NCI-H2171 treated with DMSO at 0.1 percent for 48 hours (cell line): ENCODE data around the gene SSH3.
A peak's percentile ranks its signal among the peaks of the same experiment; 100 is the strongest.

Experiments
- DNase-seq: peaks from one replicate; lab custom pipeline; 2025; lab: John Stamatoyannopoulos, UW

SSH3 gene

DNA sequence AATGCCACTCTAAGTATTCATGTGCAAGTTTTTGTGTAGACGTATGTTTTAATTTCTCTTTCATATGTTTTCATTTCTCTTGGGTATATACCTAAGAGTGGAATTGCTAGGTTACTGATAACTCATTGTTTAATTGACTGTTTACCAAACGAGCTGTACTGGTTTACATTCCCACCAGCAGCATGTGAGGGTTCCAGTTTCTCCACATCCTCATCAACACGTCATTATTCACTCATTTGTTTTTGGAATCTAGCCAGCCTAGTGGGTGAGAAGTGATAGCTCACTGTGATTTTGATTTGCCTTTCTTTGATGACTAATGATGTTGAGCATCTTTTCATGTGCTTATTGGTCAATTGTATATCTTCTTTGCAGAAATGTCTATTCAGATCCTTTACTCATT, 10.2 kb upstream of the SSH3 start:
- DNase-seq: peak; percentile 17

DNA sequence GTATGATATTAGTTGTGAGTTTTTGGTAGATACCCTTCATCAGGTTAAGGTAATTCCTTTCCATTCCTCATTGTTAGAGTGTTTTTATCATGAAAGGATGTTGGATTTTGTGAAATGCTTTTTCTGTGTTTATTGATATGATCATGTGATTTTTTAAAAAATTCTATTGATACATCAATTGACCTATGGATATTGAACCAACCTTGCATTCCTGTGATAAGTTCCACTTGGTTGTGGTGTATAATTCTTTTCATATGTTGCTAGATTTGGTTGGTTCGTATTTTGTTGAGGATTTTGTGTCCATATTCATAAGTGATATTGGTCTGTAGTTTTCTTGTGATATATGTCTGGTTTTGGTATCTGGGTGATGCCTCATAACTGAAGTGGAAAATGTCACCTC, 7.5 kb upstream of the SSH3 start:
- DNase-seq: no peak

DNA sequence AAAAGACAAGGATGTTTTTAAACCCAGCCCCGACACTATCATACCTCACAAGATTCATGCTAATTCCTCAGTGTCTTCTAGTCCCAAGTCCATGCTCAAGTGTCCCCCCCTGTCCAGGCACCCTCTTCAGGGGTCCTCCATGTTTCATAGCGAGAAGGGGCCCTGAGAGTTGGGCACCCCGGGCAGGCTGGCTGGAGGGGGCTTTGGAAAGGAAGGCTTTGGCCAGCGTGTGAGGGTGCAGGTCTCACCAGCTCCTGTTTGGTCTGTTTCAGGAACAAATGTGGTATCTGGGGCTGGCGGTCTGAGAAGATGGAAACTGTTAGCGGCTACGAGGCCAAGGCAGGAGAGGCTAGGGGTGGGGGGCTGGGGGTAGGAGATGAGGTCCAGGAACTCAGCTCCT, 4.5 kb upstream of the SSH3 start:
- DNase-seq: no peak

DNA sequence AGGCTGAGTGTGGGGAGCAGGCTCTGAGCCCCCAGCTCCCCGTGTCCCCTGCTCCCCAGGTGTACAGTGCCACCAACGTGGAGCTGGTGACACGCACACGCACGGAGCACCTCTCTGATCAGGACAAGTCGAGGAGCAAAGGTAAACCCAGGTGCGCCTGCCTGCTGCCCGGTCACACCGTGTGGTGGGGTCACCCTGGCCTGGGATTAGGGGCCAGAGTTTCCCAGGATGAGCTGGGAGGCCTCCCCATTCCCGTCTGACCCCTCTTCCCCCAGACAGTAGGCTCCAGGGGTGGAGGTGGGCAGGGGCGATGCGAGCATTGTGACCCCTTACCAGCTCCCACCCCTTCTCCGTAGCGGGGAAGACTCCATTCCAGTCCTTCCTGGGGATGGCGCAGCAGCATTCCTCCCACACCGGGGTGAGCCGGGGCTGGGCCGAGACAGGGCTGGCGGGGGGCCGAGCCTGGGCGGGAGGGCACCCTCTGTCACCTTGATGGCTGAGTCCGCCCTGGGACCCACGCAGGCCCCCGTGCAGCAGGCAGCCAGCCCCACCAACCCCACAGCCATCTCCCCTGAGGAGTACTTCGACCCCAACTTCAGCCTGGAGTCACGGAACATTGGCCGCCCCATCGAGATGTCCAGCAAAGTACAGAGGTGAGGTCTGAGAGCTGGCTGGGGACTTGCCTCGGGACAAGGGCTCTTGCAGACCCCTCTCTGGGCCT, 3.7 kb upstream of the SSH3 start:
- no peak for DNase-seq

DNA sequence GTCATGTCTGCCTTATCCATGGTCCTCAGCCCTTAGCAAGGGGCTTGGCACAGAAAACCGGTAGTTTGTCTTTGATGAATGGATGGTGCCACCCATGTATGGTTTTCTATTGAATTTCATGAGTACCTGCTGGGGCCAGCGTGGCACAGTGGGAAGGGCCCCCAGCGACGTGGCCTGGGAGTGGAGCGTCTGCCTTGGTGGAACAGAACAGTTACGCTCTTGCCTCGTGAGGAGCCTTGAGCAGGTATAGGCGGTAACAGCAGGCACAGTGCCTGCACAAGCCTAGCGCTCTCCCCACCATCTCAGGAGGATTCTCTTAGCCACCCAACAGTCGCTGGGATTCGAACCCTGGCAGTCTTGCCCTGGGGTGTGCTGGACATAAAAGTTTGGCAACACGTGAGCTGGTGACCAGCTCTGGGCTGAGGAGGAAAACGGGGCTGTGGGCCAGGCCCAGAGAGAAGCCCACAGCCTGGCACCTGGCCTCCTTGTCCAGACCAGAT, 3.0 kb upstream of the SSH3 start:
- DNase-seq: no peak

DNA sequence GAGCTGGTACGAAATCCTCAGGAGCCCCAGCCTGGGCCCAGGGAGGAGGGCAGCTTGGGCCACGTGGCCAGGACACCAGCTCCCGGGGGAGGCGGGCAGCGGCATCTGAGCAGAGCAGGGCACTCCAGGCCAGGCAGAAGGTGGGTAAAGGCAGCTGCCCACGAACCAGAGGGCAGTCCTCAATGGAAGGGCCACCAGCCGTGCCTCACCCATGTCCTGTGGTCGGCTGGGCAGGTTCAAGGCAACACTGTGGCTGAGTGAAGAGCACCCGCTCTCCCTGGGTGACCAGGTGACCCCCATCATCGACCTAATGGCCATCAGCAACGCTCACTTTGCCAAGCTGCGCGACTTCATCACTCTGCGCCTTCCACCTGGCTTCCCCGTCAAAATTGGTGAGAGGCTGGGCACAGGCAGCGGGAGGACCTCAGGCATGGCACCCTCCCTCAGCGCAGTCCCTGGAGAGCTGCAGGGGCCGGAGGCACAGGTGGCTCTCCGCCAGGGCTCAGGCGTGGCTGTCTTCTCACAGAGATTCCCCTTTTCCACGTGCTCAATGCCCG, 2.5 kb upstream of the SSH3 start:
- DNase-seq: no peak

DNA sequence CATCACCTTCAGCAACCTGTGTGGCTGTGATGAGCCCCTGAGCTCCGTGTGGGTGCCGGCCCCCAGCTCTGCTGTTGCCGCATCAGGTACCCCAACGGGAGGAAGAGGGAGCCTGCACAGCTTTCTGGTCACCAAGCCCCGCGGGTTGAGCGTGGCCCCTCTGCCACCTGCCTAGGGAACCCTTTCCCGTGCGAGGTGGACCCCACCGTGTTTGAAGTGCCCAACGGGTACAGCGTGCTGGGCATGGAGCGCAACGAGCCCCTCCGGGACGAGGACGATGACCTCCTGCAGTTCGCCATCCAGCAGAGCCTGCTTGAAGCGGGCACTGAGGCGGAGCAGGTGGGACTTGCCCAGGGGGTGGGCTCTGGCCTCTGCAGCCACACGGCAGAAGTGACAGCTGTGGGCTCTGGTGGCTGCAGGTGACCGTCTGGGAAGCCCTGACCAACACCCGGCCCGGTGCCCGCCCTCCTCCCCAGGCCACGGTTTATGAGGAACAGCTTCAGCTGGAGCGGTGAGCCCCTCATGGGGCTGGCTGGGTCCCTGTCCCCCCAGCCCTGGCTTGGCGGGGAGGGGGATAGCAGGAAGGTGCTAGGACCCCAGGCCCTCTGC, 1.9 kb upstream of the SSH3 start:
- no peak for DNase-seq

DNA sequence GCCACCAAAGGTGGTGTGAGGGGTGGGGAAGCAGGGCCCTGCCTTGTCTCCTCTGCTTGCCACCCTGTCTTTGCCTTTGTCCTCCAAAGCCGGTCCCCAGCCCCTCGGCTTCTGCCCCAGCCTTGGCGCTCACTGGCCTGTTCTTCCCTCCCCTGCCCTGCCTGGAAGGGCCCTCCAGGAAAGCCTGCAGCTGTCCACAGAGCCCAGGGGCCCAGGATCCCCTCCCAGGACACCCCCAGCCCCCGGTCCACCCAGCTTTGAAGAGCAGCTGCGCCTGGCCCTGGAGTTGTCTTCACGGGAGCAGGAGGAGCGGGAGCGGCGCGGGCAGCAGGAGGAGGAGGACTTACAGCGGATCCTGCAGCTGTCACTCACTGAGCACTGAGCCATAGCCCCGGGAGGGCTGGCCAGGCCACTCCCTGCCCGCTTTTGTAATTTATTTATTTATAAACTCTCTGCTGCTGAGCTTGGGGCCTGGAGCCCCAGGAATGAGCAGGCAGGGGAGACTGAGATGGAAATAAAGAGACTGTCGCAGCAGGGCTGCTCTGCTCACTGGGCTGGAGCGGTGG, 1.3 kb upstream of the SSH3 start:
- DNase-seq: peak; percentile 69

DNA sequence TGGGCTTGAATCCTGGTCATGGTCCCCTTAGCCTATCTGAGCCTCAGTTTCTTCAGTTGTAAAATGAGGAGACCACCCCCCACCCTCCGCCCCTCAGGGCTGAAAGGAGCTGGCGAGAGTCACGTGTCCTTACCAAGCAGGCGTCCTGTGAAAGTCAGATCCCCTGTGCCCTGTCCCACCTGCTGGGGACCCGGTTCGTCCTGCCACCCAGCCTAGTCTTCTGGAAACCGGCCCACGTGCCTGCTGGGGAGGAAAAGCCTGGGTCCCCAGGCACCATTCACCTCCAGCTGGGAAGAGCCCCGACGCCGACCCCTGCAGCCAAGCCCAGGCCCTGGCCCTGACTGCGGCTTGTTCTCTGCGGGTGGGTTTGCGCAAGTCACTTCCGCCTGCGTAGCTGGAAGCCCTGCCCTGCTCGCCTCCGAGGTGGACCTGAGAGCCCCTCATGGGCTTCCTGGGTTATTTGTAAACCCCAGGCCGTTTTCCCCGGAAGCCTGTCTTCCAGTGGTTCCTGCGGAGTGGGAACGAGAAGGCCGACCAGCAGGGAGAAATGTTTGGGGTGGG, 679 bp upstream of the SSH3 start:
- peak; percentile 40 for DNase-seq

DNA sequence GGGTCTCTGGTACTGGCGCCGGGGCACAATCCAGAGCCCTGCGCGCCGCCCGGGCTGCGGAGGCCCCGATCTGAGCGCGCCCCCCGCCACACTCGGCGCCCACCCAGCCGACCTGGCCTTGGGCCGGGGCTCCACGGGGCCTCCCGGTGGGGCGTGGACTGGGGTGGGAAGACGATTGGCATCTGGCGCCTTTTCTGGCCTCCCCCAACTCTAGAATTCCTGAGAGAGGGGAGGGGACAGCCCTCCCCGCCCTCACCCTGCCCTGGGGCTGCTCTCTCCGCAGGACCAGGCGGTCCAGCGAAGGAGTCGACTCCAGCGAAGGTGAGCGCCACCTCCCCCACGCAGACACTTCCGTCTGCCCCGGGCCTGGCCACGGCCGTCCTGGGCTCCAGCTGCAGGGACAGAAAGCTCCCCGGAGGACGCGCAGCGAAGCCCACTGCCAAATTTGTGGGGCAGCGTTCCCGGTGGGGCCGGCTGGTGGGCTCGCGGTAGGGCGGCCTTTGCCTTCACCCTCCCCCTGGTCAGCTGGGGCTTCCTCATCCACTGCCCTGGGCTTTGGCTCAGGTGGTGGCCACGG, 593 bp downstream of the SSH3 start:
- DNase-seq: no peak

DNA sequence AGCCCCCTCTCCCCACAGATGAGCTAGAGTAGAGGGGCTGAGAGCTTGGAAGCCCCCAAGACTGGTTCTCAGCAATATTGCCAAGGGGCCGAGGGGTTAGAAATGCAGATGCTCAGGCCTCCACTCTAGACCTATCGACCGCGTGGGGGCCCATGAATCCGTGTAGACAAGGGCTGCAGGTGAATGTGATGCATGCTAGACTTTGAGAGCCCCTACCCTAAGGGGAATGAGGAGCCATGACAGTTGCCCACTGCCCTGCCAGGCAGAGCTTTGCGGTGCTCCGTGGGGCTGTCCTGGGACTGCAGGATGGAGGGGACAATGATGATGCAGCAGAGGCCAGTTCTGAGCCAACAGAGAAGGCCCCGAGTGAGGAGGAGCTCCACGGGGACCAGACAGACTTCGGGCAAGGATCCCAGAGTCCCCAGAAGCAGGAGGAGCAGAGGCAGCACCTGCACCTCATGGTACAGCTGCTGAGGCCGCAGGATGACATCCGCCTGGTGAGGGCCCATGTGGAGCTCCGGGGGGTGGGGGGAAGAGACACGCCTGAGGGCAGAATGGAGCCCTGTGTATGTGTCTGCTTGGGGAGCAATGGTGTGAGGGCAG, 1.3 kb downstream of the SSH3 start:
- DNase-seq: no peak

DNA sequence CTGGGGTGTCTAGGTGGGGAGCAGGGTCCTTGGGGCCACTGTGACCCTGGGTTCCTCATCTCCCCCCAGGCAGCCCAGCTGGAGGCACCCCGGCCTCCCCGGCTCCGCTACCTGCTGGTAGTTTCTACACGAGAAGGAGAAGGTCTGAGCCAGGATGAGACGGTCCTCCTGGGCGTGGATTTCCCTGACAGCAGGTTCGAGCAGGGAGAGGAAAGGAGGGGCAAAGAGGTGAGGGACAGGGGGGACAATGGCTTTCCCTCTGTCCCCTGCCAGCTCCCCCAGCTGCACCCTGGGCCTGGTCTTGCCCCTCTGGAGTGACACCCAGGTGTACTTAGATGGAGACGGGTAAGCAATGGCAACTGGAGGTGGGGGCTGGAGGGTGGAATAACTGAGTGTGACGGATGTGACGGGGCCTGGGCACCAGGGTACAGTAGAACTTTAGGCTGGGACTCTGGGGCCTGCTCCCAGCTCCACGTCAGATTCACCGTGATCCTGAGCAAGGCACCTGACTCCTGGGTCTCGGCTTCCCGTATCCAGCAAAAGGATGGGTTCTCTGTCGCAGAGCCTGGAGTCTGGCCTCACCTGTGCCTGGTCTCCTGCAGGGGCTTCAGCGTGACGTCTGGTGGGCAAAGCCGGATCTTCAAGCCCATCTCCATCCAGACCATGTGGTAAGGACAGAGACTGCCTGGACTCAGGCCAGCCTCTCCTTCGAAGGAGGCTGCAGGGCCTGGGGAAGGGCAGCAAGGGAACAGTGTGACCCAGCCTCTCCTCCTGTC, 3.6 kb downstream of the SSH3 start:
- no peak for DNase-seq

DNA sequence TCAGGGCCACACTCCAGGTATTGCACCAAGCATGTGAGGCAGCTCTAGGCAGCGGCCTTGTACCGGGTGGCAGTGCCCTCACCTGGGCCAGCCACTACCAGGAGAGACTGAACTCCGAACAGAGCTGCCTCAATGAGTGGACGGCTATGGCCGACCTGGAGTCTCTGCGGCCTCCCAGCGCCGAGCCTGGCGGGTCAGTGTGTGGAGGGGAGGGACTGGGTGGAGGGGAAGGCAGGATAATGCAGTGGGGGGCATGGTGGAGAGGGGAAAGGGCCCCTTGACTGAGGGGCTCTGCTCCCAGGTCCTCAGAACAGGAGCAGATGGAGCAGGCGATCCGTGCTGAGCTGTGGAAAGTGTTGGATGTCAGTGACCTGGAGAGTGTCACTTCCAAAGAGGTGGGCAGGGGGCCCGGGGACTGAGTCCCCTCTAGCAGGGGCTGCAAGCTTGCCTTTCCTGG, 4.2 kb downstream of the SSH3 start:
- no peak for DNase-seq

DNA sequence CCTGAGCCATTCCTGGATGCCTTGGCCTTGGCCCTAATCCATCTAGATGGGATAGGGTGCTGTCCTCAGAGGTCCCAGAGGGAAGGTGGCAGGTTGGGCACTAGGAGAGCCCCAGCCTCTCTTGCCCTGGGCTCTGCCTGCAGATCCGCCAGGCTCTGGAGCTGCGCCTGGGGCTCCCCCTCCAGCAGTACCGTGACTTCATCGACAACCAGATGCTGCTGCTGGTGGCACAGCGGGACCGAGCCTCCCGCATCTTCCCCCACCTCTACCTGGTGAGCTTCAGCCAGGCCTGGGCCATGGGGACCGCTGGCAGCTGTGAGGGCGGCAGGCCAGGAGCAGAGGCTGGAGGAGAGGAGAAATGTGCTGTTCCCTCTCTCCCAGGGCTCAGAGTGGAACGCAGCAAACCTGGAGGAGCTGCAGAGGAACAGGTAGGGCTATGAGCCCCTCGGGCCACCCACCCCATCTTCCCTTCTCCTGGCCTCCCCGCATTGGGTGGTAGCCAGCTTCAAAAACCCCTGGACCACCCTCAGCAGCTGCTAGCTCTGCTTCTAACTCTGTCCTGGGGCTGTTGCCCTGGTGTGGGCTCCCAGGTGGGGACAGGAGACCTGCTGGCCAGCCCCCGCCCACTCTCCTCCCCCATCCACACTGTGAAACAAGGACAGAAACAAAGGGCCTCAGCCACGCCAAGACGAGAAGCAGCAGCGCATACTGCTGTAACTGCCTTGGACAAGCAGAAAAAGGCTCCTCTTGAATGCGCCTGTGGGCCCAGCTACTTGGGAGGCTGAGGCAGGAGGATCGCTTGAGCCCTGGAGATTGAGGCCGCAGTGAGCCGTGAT, 4.9 kb downstream of the SSH3 start:
- no peak for DNase-seq

DNA sequence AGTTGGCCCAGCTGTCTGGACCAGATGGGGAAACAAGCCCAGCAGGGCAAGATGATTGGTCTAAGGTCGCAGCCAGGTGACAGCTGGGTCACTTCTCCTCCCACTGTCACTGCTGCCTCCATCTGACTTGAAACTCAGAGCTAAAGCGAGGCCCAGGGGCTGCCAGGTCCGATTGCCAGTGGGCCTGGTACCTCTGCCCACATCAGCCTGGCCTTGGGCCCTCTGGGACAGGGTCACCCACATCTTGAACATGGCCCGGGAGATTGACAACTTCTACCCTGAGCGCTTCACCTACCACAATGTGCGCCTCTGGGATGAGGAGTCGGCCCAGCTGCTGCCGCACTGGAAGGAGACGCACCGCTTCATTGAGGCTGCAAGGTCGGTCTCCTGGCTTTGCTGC, 5.8 kb downstream of the SSH3 start:
- DNase-seq: peak; percentile 14

DNA sequence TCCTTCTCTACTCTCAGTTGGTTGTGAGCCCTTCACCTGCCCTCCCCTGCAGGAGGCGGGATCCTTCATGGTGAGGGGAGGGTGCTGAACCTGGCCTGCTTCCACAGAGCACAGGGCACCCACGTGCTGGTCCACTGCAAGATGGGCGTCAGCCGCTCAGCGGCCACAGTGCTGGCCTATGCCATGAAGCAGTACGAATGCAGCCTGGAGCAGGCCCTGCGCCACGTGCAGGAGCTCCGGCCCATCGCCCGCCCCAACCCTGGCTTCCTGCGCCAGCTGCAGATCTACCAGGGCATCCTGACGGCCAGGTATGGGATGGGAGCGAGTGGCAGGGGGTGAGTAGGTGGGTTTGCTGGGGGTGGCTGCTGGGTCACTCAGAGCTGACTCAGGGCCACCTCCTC, 6.3 kb downstream of the SSH3 start:
- DNase-seq: no peak

DNA sequence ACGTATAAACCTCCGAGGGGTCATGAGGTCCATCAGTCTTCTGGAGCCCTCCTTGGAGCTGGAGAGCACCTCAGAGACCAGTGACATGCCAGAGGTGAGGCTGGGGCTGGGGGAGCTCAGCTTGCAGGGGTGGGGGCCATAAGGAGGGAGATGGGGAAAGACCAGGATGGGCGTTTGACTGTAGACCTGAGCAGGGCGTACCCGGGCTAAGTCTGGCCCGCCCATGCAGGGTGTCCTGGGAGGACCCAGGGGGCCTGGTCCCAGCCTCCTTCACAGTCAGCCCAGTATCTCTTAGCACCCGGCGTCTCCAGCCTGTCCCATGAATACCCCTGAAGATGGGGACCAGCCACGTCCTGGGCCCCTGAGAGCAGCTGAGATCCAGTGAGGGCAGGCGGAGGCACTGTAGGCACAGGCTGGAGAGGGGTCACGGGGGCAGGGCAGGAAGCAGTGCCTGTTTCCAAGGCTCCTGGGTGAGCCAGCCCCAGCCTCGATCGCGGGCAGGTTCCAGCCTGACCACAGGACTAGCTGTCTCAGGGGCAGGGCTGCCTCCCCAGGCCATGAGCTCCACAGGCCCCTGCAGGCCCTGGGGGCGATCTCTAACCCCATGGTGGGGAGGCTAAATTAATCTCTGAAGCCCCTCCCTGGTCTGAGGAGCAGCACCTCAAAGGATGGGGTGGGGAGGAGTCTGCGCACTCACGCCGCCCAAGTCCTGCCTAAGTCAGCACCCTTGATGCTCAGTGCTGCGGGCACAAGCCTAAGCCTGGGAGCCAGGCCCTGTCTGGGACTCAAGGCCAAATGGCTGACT, 7.1 kb downstream of the SSH3 start:
- DNase-seq: no peak

DNA sequence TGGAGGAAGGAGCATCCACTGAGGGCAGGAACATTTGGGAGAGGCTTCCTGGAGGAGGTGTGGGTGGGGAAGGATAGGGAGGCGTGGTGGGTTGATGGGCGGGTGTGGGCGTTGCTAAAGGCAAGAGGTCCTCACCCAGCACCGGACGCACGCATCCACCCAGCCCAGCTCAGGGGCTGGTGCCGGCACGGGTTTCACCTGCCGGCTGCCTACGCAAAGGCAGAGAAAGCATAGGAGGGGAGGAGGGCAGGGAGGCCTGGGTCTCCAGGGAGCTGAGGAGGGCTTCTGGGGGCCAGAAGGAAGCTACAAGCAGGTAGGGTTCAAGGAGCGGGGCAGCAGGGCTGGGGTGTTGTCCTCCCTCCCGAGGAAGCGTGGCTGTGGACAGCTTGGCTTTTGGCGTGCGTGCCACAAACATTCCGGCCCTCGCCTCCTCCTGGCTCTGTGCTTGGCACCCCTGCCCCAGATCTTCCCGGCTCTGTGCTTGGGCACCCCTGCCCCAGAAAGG, 7.8 kb downstream of the SSH3 start:
- no peak for DNase-seq

DNA sequence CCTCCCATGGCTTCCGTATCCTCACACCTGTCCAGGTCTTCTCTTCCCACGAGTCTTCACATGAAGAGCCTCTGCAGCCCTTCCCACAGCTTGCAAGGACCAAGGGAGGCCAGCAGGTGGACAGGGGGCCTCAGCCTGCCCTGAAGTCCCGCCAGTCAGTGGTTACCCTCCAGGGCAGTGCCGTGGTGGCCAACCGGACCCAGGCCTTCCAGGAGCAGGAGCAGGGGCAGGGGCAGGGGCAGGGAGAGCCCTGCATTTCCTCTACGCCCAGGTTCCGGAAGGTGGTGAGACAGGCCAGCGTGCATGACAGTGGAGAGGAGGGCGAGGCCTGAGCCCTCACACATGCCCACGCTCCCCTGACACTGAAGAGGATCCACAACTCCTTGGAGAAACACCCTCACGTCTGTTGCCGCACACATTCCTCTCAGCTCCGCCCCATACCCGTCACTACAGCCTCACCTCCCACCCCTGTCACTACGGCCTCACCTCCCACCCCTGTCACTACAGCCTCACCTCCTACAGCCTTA, 8.3 kb downstream of the SSH3 start:
- DNase-seq: no peak
